LNCaP clone FGC (cell line): ENCODE data around the gene CDYL2.
"Not testable (repeated sequence)": the region's sequence is repeated elsewhere in the genome, so short reads cannot be mapped to it uniquely, and the experiment has no call there.

Source experiments
- DNase-seq: peaks from one replicate; pipeline ENCODE4 v3.0.0-alpha.2; 2011; ENCODE audit warnings: low read depth
- H3K4me3 ChIP-seq: 2 replicates; pipeline ENCODE4 v1.5.1; 2011; ENCODE audit warnings: mild to moderate bottlenecking, low read depth, low read length, control low read depth
- CTCF ChIP-seq: IDR thresholded peaks from 2 replicates; pipeline ENCODE4 v1.5.1; 2012; ENCODE audit warnings: mild to moderate bottlenecking; ENCODE audit not compliant: control insufficient read depth, insufficient read depth; ENCODE audit errors: extremely low read depth

The CDYL2 gene

GRCh38 chr16:80663078-80663477 is 141.3 kb downstream of the CDYL2 start:
- TF ChIP-seq CTCF = no peak
- no peak for DNase-seq
- H3K4me3 ChIP-seq = no peak overlapping the region

GRCh38 chr16:80659865-80660264 is 144.5 kb downstream of the CDYL2 start:
- no peak for TF ChIP-seq CTCF
- no peak overlapping the region for H3K4me3 ChIP-seq
- DNase-seq = no peak

DNA sequence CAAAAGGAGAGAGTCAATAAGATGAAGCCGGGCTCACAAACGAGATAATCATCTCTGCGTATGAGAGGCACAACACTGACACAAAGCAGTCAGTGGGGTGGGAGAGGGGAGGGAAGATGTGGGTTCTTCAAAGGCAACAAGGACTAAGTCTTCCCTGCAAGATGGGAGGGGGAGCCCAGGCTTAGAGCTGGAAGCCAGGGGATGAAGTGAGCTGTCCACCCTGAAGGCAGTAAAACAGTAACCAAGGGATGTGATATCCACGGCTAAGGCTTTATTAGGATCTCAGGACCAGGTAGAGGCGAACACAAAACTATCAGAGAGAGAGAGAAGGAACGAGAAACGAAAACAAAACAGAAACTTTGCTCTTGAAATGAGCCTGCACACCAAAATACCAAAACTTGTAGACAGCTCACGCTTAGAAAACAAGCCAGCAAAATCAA is 147.7 kb downstream of the CDYL2 start:
- H3K4me3 ChIP-seq = peak overlapping the region; percentile 6; the same call in 1 of the 2 replicates
- no peak for TF ChIP-seq CTCF
- DNase-seq = no peak

DNA sequence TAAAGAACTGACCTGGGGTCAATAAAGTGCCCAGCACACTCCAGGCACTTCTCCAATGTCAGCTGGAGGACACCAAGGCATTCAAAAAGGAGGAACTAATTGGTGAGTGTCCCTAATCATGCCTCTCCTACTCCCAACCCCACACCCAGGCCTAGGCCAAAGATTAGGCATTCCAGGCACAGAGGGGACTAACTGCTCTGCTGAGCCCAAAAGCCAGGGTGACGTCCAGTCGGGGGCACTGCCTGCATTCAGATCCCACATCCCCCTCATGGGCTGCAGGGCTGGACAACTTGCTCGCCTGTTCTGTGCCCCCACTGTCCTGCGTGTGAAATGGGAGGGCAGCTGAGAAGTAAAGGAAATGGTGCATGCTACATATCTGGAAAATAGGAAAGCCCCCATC is 148.2 kb downstream of the CDYL2 start:
- TF ChIP-seq CTCF = no peak
- no peak overlapping the region for H3K4me3 ChIP-seq
- DNase-seq = no peak

DNA sequence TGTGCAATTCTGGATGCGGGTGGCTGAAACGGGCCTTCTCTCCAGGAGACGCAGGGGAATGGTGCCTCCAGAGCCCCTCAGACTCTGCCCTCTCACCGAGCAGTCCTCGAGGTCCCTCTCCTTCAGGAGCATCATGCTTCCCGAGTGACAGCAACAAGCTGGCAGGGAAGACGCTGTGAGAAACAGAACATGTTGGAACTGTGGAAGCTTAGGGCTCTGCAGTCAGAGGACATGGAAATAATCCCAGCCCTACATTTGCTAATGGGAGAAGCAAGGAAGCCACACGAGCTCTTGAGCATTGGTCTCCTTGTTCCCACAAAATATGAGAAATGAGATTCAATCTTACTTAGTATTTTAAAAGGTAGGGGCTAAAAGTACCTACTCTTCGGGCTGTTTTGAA is 148.6 kb downstream of the CDYL2 start:
- TF ChIP-seq CTCF = no peak
- DNase-seq = no peak
- H3K4me3 ChIP-seq = no peak overlapping the region

DNA sequence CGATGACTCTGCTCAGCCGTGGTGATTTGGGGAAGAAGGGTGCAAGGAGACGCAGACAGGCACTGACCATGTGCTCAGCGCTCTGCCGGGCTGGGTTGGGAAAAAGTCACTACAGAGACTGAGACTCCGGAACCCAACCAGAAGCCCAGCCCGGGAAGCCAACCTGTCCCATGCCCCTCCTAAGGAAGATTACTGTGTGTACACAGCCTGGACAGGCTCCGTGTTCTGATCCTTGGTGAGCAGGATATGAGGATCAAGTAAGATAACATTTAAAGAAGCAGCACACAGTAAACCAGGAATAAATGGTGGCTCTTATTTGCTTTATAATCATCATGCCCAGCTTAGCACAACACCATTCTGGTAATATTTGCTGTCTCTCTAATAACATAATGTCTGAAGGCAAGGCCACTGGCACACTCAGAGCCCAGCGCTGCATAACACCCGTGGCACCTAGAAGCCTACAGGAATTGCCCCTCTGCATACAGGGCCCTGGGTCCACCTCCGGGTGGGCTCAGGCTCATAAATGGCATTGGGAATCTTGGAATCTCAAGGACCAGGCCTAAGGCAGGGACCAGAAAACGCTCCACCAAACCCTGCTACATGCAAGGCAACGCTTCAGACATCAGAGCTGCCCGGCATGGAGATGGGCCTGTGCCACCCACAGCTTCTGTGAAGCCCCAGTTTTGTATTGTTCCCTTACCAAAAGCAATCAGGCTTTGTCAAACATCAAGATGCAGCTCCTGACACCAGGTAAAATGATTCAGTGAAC is 150.1 kb downstream of the CDYL2 start:
- no peak for DNase-seq
- TF ChIP-seq CTCF = no peak
- no peak overlapping the region for H3K4me3 ChIP-seq

DNA sequence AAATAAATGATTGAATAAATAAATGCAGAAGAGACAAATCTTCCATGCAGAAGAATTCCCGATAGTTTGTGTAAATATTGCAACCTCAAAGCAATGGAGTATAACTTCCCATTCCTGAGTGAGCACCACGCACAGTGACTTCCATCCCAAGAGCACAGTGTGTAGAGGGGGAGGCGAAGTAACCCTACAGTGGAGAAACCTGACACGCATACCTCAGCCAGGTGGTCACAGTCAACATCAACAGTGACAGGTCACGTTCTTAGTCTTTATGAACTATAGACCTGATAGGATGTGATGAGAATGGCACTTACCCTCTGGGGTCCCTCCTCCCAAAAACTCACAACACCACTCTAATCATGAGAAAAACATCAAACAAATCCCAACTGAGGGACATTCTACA is 152.0 kb downstream of the CDYL2 start:
- DNase-seq = no peak
- H3K4me3 ChIP-seq = no peak overlapping the region
- no peak for TF ChIP-seq CTCF

DNA sequence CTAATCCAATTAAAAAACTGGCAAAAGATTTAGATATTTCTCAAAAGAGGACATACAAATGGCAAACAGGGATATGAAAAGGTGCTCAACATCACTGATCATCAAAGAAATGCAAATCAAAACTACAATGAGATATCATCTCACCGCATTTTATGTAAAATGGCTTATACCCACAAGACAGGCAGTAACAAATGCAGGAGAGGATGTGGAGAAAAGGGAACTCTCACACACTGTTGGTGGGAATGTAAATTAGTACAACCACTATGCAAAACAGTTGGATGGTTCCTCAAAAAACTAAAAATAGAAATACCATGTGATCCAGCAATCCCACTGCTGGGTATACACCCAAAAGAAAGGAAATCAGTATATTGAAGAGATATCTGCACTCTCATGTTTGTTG is 154.1 kb downstream of the CDYL2 start:
- H3K4me3 ChIP-seq, DNase-seq: not testable (repeated sequence)
